ENCODE results near the gene UNC119B.

UNC119B gene

DNA sequence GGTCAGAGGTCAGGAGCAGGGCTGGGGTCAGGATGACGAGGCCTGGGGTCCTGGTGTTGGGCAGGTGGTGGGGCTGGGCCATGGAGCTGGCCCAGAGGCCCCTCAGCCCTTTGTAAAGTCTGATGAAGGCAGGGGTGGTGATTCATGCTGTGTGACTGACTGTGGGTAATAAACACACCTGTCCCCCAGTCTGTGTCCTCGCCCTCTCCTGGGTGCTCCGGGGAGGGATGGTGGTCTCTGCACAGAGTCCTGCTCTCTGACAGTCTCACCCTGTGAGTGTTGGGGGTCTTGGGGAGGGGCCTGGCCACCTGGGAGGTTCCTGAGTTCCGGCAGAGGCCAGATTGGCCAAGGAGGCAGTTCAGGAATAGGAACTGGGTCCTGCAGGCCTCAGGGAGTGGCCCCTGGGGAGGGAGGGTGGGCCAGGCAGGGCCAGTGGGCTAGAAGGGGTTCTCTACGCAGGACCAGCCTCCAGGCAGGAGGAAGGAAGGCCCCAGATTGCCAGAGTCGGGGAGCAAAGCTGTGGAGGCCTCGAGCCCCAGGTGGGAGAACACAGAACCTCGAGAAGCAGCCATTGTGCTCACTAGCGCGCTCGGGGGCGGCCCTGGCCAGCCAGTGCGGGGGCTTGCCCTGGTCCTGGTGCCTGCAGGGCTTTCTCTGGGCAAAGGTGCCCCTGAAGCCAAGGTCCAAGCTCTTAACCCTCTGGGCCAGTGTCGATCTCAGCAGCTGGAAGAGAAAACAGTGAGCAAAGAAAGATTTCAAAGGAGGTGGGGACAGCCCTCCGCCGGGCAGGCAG lies 29.8 kb downstream of the UNC119B start:
- DNase-seq (ENCODE audit: low read depth), result no peak

DNA sequence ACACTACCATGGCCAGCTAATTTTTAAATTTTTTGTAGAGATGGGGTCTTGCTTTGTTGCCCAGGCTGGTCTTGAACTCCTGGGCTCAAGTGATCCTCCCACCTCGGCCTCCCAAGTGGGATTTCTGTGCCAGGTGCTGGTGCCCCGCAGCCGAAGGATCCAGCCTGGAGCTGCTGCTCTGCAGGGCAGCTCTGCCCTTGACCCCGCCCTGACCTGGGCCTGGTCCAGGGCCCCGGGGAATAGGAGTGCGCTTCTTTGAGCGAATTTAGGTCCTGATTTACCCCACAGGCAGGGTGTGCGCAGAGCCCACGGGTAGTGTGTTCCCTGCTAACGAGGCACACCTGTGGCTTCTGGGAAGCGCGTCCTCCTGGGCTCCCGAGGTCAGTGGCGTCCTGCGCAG lies 30.6 kb downstream of the UNC119B start:
- no peak for DNase-seq (ENCODE audit: low read depth)

DNA sequence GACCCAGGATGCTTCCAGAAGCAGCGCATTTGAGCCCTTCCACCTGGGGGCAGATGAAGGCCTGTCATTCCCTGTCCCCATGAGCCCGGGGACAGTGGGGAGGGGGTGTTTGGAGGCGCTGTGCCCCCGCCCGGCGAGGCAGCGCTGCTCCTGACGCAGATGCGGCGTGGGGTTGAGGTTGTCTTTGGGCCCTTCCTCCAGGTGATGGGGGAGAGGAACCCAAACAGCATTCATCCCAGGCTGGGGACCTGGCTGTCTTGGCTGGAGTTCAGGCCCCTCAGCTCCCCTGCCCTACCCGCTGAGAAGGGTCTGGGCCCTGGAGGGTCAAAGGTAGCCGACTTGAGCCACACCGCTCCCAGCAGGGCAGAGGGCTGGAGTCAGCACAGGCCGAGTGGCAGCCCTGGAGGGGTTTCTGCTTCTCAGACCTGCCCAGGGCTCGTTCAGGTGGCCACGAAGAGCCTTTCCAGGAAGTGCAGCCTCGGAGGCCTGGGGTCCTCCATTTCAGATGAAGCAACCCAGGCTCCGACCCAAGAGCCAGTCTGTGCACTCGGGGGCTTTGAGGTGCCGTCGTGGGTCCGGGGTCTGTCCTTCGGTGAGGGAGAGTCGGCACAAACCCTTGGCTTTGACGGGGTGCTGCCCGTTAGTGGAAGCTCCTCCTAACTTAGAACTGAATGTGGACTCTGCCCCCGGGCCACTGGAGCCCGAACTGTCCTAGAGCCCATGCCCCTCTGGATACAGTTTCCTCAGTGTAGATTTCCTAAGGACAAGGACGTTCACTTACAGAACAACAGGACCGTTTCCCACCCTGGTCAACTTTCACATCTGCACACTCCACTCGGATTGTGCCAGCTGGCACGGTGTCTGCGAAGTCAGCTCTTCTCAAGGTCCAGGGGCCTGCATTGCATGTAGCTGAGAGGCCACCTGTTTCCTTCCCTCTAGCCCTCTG lies 31.5 kb downstream of the UNC119B start:
- no peak for DNase-seq (ENCODE audit: low read depth)

DNA sequence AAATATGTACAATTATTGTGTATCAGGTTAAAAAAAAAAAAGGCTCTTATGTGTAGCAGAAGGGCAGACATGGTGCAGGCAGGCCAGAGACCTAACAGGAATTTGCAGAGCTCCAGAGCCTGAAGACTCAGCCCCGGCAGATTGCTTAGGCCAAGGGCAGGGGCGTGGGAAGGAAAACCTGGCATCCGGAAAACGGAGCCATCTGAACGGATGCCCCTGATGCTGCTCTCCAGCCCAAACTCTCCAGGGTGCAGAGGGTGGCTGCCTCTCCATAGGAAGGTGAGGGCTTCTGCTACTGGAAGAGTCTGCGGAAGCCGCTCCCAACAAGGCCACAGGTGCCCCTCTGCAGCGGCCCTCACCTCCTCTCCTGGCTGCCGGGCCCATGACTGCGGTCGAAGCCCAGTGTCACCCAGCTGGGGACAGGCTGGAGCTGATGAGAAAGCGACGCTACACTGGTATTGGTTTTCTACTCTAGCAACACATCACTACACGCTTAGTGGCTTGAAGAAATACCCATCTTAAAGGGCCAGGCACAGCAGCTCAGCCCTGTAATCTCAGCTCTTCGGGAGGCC lies 34.8 kb downstream of the UNC119B start:
- no peak for DNase-seq (ENCODE audit: low read depth)

DNA sequence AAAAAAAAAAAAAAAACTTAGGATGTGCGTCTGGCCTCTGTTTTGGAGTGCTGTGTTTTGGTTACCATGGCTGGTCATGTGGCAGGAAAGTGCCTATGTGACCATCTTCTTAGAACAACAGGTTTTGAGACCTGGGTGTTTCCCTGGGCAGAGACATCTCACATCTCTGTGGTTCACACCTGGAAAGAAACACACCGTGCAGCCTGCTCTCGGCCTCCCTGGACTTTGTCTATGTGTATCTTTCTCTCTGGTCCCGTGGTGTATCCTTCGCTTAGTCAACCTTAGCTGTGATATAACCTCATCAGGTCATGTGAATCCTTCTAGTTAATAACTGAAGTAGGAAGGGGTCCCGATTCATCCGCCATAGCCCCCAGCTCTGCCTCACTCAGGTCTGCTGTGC lies 38.0 kb downstream of the UNC119B start:
- no peak for DNase-seq (ENCODE audit: low read depth)

DNA sequence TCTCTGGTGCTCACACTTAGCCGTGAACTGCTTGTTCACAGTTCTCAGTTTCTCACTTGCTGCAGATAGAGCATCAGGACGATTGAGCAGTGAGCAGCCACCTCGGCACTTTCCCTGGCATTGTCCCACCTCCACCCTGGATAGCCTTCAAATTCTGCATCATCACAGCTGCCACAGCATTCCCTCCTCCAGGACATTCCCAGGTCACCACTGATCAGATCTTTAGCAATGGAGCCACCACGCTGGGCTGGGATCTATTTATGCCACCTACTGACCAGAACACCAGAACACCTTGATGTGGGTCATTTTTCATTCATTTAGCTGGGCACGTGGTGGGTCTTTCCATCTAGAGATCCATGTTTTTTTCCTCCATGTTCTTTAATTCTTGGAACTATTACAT lies 39.0 kb downstream of the UNC119B start:
- no peak for DNase-seq (ENCODE audit: low read depth)

DNA sequence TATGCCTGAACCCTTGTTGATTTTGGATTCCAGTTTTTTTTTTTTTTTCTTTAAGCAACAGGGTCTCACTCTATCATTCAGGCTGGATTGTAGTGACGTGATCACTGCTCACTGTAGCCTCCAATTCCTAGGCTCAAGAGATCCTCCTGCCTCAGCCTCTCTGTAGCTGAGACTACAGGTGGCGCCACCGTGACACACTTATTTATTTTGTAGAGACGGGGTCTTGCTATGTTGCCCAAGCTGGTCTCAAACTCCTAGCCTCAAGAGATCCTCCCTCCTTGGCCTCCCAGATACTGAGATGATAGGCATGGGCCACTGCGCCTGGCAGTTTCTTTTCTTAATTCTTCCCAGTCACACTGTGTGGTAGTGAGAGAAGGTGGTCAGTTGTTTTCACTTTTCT lies 40.5 kb downstream of the UNC119B start:
- no peak for DNase-seq (ENCODE audit: low read depth)

DNA sequence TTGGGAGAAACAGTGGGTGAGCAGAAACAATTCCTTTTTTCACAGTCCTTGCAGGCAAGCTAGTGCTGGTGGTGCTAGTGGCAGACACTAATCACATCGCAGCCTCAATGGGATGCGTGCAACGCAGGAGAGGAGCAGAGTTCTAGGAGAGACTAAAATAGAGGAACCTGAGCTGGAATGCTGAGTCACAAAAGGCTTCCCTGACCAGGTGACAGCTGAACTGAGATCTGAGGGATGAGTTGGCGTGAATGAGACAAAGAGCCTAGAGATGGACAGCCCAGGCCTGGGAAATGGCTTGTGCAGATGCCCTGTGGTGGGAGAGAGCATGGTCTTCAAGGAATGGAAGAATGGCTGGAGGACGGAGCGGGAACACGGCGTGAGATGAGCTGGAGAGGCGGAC lies 41.1 kb downstream of the UNC119B start:
- DNase-seq (ENCODE audit: low read depth), result no peak

DNA sequence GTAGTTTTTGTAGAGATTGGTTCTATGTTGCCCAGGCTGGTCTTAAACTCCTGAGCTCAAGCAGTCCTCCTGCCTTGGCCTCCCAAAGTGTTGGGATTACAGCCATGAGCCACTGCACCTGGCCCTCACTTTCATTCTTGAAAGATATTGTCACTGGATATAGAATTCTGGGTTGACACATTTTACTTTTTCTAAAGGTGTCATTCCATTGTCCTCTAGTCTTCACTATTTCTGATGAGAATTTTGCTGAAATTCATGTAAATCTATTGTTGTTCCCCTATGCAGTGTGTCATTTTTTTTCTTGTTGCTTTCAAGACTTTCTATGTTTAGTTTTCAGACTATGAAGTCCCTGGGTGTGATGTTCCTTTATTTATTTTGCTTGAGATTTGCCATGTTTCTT lies 44.5 kb downstream of the UNC119B start:
- no peak for DNase-seq (ENCODE audit: low read depth)

DNA sequence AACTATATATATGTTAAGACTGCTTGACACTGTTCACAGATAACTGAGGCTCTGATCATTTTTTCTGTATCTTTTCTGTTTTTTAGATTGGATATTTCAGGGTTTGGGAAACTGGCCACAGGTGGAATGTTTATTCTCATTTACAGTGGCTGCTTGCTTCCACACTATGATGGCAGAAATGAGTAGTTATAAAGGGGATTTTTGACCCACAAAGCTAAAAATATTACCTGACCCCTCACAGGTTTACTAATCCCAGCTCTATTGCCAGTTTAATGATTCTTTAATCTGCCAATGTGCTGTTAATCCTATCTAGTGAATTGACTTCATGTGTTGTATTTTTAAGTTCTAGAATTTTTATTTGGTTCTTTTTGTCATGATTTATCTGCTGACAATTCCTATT lies 45.0 kb downstream of the UNC119B start:
- DNase-seq (ENCODE audit: low read depth), result no peak

DNA sequence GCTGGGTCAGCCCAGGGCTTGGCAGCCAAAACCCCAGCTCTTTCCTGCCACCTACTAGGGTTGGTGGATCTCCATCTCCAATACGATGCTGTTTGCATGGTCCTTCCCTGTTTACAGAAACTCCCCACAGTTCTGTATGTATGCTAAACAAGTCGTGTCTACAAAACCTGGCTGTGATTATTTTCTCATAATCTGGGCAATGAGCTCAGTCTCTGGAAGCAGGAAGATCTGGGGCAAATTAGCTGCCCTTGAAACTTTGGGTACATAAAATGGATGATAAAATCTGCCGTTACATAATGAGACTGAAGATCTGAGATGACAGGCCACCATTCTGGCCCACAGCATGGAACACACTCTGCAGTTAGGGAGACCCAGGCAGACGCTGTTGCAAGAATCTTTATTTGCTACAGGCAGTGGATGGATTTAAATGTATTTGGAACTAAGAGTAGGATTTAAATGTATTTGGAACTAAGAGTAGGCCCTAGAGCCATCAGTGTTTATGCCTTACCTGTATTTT lies 47.0 kb downstream of the UNC119B start:
- no peak for DNase-seq (ENCODE audit: low read depth)

DNA sequence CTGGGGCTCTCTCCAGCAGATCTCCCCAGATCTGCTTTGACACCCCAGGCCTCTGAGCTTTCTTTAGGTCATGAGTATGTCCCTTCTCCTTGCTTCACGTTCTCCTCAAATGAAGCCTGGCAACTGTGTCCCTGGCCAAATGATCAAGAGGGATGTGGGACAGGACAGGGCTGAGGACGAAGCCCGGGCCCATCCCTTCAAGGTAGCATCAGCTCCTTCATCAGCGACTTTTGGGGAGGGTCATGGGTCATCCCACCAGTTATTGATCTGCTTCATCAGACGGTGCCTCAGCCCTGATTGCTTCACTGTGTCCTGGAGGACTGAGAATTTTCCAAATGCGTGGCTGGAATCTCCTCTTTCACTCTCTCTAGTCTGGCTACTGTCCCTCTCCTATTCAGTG lies 47.7 kb downstream of the UNC119B start:
- no peak for DNase-seq (ENCODE audit: low read depth)

DNA sequence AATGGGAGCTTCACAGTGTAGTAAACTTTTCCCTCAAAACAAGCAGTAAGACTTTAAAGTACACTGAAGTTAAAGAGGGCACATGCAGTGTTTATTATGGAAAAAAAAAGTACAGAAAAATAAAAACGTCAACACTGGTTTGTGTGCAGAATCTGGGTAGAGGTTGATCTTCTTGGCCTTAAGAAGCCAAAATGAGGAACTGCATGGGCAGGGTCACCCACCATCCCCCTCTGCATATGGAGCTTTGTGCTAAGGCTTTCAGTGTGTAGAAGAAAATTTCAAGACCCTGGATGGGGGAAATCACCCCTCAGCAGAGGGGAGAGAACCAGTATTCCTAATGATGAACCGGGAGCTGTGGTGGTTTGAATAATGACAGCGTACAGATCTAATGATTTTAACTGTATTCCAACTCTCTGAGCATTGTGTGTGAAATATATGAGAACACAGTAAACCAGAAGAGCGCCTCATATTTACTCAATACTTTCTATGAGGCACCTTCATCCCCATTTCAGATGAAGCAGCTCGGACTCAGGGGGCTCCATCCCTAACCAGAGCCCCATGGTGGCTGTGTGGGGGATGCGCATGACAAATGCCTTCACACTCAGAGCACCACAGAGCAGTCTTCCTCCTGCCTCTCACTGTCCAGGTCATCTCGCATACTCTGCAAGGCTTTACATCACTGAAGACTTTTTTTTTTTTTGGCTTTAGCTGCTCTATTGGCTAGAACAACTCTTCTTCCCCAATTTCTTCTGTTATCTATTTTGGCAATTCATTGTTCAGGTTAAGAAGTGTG lies 48.7 kb downstream of the UNC119B start:
- DNase-seq (ENCODE audit: low read depth), result no peak

DNA sequence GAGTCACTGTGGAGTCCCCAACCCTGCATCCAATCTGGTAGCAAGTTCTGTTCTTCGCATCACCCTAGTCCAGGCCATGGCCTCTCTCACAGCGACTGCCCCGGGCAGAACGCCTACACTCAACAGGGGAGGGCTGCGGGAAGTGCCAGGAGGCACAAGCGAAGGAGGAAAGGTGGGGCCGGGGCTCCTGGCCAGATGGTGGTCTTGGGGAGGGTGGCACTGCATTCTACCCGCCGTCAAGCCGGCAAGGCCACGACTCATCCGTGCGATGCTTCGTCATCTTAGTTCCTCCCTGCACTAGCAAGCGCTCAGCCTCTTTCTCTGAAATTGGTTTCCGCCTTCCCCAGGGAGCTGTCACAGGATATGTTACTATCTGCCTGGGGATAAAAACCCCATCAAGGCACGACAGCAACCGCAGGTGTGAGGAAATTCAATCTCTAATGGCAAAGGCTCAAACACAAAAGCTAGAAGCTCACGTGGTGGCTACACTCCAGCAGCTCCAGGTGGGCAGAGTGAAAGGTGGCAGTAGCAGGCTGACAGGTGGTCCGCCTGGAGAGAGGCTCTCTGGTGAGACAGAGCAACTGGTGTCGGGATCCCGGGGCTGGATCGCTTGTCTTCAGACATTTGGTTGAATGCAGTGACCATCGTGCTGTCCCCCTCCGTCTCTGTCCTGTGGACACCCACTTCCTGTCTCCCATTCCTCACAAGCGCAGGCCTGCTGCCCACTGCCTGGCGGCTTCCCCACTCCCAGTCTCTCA lies 49.5 kb downstream of the UNC119B start:
- no peak for DNase-seq (ENCODE audit: low read depth)

DNA sequence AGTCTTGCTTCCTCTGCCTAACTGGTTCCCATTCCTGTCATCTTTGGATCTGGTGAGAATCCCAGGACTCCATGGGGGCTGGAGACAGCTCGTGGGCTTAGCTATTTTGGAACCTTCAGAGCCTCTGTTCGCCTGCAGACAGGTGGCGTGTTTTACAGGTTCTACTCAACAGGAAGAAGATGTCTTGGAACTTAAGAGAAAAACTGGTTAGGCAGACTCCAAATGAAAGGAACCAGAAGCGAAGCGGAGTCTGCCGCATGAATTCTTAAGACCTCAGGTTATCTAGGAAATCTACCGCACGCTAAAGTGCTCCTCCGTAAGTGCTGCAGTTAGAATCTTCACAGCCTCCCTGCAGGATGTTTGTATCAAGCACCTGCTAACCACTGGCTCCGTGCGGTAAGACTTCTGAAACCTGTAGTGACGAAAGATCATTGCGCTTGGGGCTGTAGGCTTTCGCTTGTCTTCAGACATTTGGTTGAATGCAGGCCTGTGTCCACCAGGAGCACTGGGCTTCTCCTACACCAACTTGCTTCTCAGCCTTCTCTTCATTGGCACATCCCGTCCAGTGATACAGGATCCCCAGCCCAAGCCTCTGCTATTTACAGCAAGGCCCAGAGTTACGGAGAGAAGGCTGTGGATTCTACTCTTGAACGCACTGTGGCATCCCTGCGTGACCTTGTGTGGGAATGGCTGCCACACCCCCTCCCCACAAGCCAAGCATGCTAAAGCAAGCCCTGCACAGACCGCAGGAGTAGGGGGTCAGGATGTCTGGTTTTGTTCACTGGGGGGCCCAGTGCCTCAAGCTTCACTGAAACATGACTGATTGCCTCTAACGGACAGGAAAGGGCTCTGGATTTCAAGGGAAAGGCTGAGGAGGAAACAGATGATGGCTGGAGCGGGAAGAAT lies 50.3 kb downstream of the UNC119B start:
- DNase-seq (ENCODE audit: low read depth), result no peak

DNA sequence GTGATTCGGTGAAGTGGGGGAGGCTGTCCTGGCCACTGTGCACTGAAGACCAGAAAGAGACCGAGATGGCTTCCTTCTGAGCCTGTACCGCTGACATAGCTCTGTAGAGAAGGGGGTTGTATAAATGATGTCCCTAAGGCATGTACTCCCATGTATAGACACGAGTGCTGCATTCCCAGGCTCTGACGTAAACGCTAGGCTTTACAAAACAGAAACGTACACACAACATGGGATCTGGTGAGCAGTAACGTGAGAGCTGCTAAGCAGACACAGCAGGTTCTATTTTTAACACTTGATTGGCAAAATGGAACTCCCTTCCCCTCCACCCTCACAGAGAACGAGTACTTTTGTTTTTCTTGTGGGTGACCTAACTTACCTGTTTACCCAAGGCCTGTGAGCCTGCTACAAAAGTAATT lies 51.3 kb downstream of the UNC119B start:
- DNase-seq (ENCODE audit: low read depth), result no peak

DNA sequence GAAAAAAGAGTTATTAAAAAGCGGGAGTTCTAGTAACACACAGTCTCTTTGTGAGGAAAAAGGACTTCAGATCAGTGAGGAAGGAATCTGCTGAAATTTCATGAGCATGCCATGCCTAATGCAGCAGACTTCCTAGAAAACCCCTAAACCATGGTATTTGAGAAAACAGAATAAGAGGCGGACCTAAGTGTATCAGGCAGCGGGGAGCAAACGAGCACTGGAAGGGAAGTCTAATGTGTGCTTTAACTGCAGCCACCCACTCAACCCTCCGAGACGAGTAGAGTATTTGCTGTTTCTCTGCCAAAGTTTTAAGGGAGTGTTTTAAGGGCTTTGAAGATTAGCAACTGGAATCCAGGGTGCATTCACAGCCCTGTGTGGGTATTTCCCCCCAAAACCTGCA lies 51.8 kb downstream of the UNC119B start:
- DNase-seq (ENCODE audit: low read depth), result no peak

DNA sequence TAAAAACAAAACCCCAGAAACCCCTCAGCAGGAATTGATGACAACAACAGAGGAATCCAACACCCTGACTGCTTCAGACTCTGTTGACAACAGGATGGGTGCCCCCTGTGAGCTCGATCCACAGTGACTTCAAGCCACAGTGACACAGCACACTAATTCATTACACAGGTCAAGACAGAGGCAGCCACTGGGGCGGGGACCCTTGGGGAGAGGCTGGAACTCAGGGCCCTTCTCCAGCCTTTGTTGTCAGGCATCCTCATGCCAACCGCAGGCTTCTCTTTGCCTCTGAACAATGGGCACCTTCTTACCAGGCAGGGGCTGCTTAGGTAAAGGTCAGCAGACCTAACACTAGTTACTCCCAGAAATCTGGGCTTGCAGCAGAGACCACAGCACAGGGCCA lies 53.0 kb downstream of the UNC119B start:
- no peak for DNase-seq (ENCODE audit: low read depth)

DNA sequence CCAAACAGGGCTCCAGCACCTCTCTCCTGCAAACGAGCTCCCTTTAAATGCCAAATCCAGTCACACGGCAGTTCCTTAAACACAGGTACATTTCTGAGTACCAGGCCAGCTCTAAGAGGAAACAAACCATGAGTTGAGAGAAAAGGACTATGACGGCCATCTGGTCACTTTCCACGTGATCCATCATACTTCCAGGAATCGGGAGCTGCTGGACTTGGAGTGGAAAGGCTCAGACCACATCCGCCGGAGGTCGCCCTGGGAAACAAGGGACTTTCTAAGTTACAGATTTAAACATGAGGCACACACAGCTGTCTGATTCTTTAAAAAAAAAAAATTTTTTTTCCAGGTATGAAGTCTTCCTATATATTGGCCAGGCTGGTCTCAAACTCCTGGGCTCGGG lies 54.6 kb downstream of the UNC119B start:
- DNase-seq (ENCODE audit: low read depth), result no peak

DNA sequence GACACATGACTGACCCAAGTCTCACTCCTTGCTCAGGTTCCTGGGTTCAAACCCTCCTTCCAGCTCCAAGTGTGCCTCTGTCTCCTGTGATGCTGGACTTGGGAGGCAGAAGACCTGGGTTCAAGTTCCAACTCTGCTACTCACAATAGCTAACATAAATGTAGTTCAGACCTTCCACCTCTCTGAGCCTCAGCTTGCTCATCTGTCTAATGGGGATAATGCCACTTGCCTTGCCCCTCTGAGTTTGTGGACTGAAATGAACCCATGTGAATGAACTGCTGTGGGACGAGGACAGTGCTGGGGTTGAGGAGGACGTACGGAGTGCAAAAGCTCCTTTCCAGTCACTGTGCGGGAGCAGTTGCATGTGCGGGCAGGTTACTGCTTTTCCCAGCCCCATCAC lies 56.3 kb downstream of the UNC119B start:
- no peak for DNase-seq (ENCODE audit: low read depth)
